ENCODE results near the gene SUSD6. TPM values are rescaled to one million over a fixed set of nuclear protein-coding genes. Genes with fewer than 3 reads are reported as not detected.
"Not testable (repeated sequence)": the region's sequence is repeated elsewhere in the genome, so short reads cannot be mapped to it uniquely, and the experiment has no call there.

SUSD6 gene
- total and polyA plus RNA-seq, 8 donors: 8.9 to 41.9 (median 20.3) TPM

DNA sequence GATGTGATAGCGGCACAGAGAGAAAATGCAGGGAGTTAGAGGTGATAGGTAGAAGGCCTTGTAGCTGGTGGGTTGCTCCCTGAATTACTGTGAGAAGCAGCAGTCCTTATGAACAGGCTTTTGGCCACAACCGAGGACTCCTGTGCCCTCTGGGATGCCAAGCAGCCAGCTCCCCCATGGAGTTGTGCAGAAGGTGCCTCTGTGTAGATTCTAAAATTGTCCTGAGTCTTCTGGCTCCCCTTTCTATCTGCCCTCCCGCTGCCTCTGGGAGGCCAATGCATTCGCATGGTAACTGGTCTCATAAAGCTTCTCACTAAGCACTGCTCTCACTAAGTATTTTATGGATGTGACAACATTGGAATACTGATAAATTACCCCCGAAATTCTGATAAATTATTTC is 16.1 kb upstream of the SUSD6 start:
- no peaks in the 10 kb centered on the region for H3K4me1 ChIP-seq
- FAIRE-seq (no peak), ATAC-seq (no peak), DNase-seq (no peak)
- TF ChIP-seq, protein P1, sequence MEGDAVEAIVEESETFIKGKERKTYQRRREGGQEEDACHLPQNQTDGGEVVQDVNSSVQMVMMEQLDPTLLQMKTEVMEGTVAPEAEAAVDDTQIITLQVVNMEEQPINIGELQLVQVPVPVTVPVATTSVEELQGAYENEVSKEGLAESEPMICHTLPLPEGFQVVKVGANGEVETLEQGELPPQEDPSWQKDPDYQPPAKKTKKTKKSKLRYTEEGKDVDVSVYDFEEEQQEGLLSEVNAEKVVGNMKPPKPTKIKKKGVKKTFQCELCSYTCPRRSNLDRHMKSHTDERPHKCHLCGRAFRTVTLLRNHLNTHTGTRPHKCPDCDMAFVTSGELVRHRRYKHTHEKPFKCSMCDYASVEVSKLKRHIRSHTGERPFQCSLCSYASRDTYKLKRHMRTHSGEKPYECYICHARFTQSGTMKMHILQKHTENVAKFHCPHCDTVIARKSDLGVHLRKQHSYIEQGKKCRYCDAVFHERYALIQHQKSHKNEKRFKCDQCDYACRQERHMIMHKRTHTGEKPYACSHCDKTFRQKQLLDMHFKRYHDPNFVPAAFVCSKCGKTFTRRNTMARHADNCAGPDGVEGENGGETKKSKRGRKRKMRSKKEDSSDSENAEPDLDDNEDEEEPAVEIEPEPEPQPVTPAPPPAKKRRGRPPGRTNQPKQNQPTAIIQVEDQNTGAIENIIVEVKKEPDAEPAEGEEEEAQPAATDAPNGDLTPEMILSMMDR (IDR thresholded peaks at IDR 0.05): no peak
- H3K9me3 ChIP-seq: no peaks in the 10 kb centered on the region
- no peak overlapping the region for H3K27ac ChIP-seq
- intact Hi-C loops (cut with DNase I): no loop called here
- no peaks in the 10 kb centered on the region for H3K27me3 ChIP-seq
- no peak overlapping the region for H3K4me3 ChIP-seq
- WGBS, 2 donors: 85% methylated on average over 5 of the region's 5 CpGs
- no peaks in the 10 kb centered on the region for H3K36me3 ChIP-seq

DNA sequence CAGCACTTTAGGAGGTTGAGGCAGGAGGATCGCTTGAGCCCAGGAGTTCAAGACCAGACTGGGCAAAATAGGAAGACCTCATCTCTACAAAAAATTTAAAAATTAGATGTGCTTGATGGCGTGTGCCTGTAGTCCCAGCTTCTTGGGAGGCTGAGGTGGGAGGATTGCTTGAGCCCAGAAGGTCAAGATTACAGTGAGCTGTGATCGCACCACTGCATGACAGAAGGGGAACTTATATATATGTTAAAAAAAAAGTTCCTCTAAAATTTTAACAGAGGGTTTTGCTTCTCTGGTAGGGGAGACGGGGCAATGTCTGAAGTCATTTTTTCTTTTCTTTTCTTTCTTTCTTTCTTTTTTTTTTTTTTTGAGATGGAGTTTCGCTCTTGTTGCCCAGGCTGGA is 12.0 kb upstream of the SUSD6 start:
- FAIRE-seq; intact Hi-C loops (cut with DNase I); DNase-seq: not testable (repeated sequence)

DNA sequence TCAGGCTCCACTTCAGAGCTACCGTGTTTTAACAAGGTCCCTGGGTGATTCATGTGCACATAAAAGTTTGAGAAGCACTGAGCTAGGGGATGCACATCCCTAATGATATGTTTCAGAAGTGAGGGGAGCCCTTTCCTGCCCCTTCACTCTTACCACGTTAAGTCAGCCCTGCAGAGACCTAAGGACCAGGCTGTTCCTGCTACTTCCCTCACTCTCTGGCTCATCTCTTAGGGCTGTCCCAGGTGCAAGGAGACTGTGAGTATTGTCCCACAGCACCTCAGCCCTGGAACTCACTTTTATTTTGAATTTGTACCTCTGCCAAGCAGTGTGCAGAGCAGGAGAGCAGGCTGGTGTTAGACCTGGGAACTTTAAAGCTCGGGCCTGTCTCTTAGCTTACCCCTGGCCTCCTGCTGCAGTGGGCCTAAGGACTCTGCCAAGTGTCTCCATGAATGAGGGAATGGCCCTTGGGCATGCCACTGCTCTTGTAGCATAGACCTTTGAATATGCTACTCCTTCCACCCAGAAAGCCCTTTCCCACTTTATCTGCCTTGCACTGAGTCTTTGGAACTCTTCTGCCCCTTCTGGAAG is 11.0 kb upstream of the SUSD6 start:
- Histone ChIP-seq H3K27ac (no peak overlapping the region), H3K27me3 (no peaks in the 10 kb centered on the region), H3K36me3 (no peaks in the 10 kb centered on the region), H3K4me3 (no peak overlapping the region), H3K4me1 (no peaks in the 10 kb centered on the region), H3K9me3 (no peaks in the 10 kb centered on the region)
- WGBS, 2 donors: 70 to 78% methylated on average over 3 of the region's 3 CpGs
- TF ChIP-seq, protein P1 (IDR thresholded peaks at IDR 0.05): no peak
- intact Hi-C loops (cut with DNase I): loop anchor here in 2 of 3 donors (5.0 to 10.0 kb wide), 2 partner anchors 124 to 127 kb away; no protein-coding TSS in a partner anchor
- ATAC-seq (no peak), DNase-seq (no peak), FAIRE-seq (no peak)

More for the DNA sequence above, 12.0 kb upstream of the SUSD6 start:
- not testable (repeated sequence) for H3K4me1 ChIP-seq, H3K27ac ChIP-seq, H3K4me3 ChIP-seq, H3K36me3 ChIP-seq, H3K27me3 ChIP-seq, H3K9me3 ChIP-seq, ATAC-seq
- WGBS, 2 donors: 74 to 81% methylated on average over 5 of the region's 5 CpGs

DNA sequence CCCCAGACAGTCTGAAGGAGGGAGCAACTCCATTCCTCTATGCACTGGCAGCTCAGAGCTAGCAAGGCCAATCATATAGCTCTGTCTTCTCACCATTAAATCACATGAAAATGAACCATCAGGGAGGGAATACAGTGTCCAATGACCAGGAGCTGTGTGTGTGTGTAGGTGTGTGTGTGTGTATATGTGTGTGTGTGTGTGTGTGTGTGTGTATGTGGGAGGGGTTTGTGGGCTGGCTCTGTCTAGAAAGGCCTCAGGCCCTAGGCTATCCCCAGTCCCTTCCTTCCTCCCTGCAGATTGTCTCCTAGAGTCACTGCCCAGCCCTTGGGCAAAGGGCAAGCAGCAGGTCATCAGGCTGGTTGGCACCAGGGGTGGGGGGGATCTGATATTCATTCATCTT is 5.7 kb upstream of the SUSD6 start:
- TF ChIP-seq, protein P1 (IDR thresholded peaks at IDR 0.05): no peak
- H3K27ac ChIP-seq: no peak overlapping the region
- no peak overlapping the region for H3K4me3 ChIP-seq
- no peaks in the 10 kb centered on the region for H3K27me3 ChIP-seq
- no peaks in the 10 kb centered on the region for H3K36me3 ChIP-seq
- intact Hi-C loops (cut with DNase I): loop anchor here in 1 of 3 donors (10.0 kb wide), 1 partner anchor 119 kb away; no protein-coding TSS in a partner anchor
- no peak for FAIRE-seq
- no peak for DNase-seq
- H3K4me1 ChIP-seq: peaks cover 0 to 13% (median 0%) of the 10 kb centered on the region in 3 donors
- no peaks in the 10 kb centered on the region for H3K9me3 ChIP-seq
- ATAC-seq: peak in 1 of 4 donors; percentile 11

- Histone ChIP-seq H3K4me1 (peaks cover 0 to 15% (median 0%) of the 10 kb centered on the region in 3 donors), H3K27me3 (no peaks in the 10 kb centered on the region), H3K27ac (peak overlapping the region in 1 of 4 donors; percentile 5), H3K36me3 (no peaks in the 10 kb centered on the region), H3K4me3 (no peak overlapping the region), H3K9me3 (no peaks in the 10 kb centered on the region)
- TF ChIP-seq, protein P1 (IDR thresholded peaks at IDR 0.05): no peak
- 68 to 73% methylated on average over 5 of the region's 5 CpGs for WGBS, 2 donors
- no peak for DNase-seq
- FAIRE-seq: no peak
- peak in 1 of 4 donors; percentile 3 for ATAC-seq
- intact Hi-C loops (cut with DNase I): loop anchor here in 1 of 3 donors (10.0 kb wide), 1 partner anchor 118 kb away; no protein-coding TSS in a partner anchor
Measured at GRCh38 chr14:69606258-69607184, 4.9 kb upstream of the SUSD6 start.
